PC-3 (cell line): Measurements from ENCODE around the gene P4HB. TPM values are rescaled to one million over a fixed set of nuclear protein-coding genes. Genes with fewer than 3 reads are reported as not detected.

ENCODE experiments used
- ATAC-seq: fragments of 200-7000 bp; cut with Tn5 transposase; 2 replicates; pipeline ENCODE4 v1.9.1; 2020; ENCODE audit warnings: mild to moderate bottlenecking, moderate library complexity
- BruUV-seq: library from RNA; stranded (reverse); fragments of 400-500 nt; replicated peaks from 2 replicates; lab custom pipeline; 2021; lab: Mats Ljungman, UMichigan
- CTCF ChIA-PET: fragments of 300-600 bp; sonication (Branson Sonifier 250); formaldehyde crosslinking; loops from one replicate; lab custom pipeline; 2022; ENCODE audit warnings: antibody characterized with exemption; lab: Charles Lee
- POLR2A ChIA-PET: fragments of 300-600 bp; sonication (Branson Sonifier 250); formaldehyde crosslinking; loops from one replicate; lab custom pipeline; 2022; ENCODE audit warnings: antibody characterized with exemption; ENCODE audit not compliant: unreplicated experiment; lab: Charles Lee
- DNase-seq: peaks from one replicate; pipeline ENCODE4 v3.0.0-alpha.2; 2015
- H2AFZ ChIP-seq: fragments of 300-600 bp; sonication (generic); 2 replicates; pipeline ENCODE4 v1.6.0; 2016; ENCODE audit warnings: antibody characterized with exemption, low read length
- H3F3A ChIP-seq: fragments of 300-600 bp; sonication (generic); one replicate; pipeline ENCODE4 v1.6.0; 2017; ENCODE audit warnings: antibody characterized with exemption, low read length, control low read depth, mild to moderate bottlenecking; ENCODE audit not compliant: unreplicated experiment
- H3K27ac ChIP-seq: fragments of 300-600 bp; sonication (generic); 2 replicates; pipeline ENCODE4 v1.5.1; 2016; ENCODE audit warnings: mild to moderate bottlenecking, low read length
- H3K27me3 ChIP-seq: fragments of 300-600 bp; sonication (generic); 2 replicates; pipeline ENCODE4 v1.6.1; 2016; ENCODE audit warnings: low read length, mixed read lengths
- H3K36me3 ChIP-seq: fragments of 300-600 bp; sonication (generic); 2 replicates; pipeline ENCODE4 v1.6.1; 2016; ENCODE audit warnings: low read depth, mixed run types, low read length, mixed read lengths
- H3K4me1 ChIP-seq: fragments of 300-600 bp; sonication (generic); 2 replicates; pipeline ENCODE4 v1.5.1; 2016; ENCODE audit warnings: low read length; ENCODE audit not compliant: insufficient read depth
- H3K4me2 ChIP-seq: fragments of 300-600 bp; sonication (generic); 2 replicates; pipeline ENCODE4 v1.6.0; 2016; ENCODE audit warnings: low read length
- H3K4me3 ChIP-seq: fragments of 300-600 bp; sonication (generic); 2 replicates; pipeline ENCODE4 v1.5.1; 2016; ENCODE audit warnings: mild to moderate bottlenecking, low read length, mixed read lengths
- H3K79me2 ChIP-seq: fragments of 300-600 bp; sonication (generic); 2 replicates; pipeline ENCODE4 v1.6.1; 2017; ENCODE audit warnings: low read length, mixed read lengths
- H3K9ac ChIP-seq: fragments of 300-600 bp; sonication (generic); 2 replicates; pipeline ENCODE4 v1.6.0; 2016; ENCODE audit warnings: mild to moderate bottlenecking, low read length
- H3K9me2 ChIP-seq: fragments of 300-600 bp; sonication (generic); replicated peaks from 2 replicates; pipeline ENCODE4 v1.6.1; 2016; ENCODE audit warnings: mixed run types, low read length, mixed read lengths
- H3K9me3 ChIP-seq: fragments of 300-600 bp; sonication (generic); 2 replicates; pipeline ENCODE4 v1.6.1; 2016; ENCODE audit warnings: low read length, mixed read lengths
- H4K20me1 ChIP-seq: fragments of 300-600 bp; sonication (generic); 2 replicates; pipeline ENCODE4 v1.6.1; 2016; ENCODE audit warnings: low read length, mixed read lengths
- EZH2 ChIP-seq: fragments of 300-600 bp; sonication (generic); IDR thresholded peaks from one replicate; pipeline ENCODE4 v1.6.1; 2017; ENCODE audit warnings: antibody characterized with exemption, mild to moderate bottlenecking, low read length; ENCODE audit not compliant: unreplicated experiment
- EZH2phosphoT487 ChIP-seq: fragments of 300-600 bp; sonication (generic); IDR thresholded peaks from 2 replicates; pipeline ENCODE4 v1.6.1; 2018; ENCODE audit warnings: mild to moderate bottlenecking, antibody characterized with exemption, low read length, borderline replicate concordance
- intact Hi-C: fragments of 100-400 bp; cut with micrococcal nuclease; formaldehyde crosslinking; loops from 2 replicates; pipeline ENCODE4 v1.9.0; 2023
- total RNA-seq: library from RNA; depleted of rRNA; stranded (reverse); fragments of >200 nt; gene quantifications from 2 replicates; pipeline ENCODE4 v1.2.3, GENCODE V29; 2014
- TF ChIP-seq, protein P1 (sequence below): fragments of 300-600 bp; sonication (generic); conservative IDR thresholded peaks from 2 replicates; pipeline ENCODE4 v1.5.1; 2017; ENCODE audit warnings: antibody characterized with exemption, low read depth, mild to moderate bottlenecking, low read length

The P4HB gene
- total RNA-seq, 1 experiment from 2014 or later: 1,089 TPM

- Histone ChIP-seq H3K9me2 (no peaks in the 10 kb centered on the region), H3K36me3 (no peaks in the 10 kb centered on the region), H4K20me1 (no peaks in the 10 kb centered on the region), H3K9ac (no peak overlapping the region), H3K27ac (no peak overlapping the region), H3F3A (no peaks in the 10 kb centered on the region), H3K27me3 (no peaks in the 10 kb centered on the region), H3K4me2 (no peak overlapping the region), H3K79me2 (no peaks in the 10 kb centered on the region), H3K4me3 (no peak overlapping the region), H3K9me3 (no peaks in the 10 kb centered on the region), H3K4me1 (0 out of 2 replicates have a peak, but pooled peaks cover 4% of the 10 kb centered on the region), H2AFZ (no peak overlapping the region)
- intact Hi-C loops: no loop called here
- ChIA-PET POLR2A (no interaction called here), CTCF (no interaction called here)
- ATAC-seq (no peak), DNase-seq (no peak)
- TF ChIP-seq, protein P1, sequence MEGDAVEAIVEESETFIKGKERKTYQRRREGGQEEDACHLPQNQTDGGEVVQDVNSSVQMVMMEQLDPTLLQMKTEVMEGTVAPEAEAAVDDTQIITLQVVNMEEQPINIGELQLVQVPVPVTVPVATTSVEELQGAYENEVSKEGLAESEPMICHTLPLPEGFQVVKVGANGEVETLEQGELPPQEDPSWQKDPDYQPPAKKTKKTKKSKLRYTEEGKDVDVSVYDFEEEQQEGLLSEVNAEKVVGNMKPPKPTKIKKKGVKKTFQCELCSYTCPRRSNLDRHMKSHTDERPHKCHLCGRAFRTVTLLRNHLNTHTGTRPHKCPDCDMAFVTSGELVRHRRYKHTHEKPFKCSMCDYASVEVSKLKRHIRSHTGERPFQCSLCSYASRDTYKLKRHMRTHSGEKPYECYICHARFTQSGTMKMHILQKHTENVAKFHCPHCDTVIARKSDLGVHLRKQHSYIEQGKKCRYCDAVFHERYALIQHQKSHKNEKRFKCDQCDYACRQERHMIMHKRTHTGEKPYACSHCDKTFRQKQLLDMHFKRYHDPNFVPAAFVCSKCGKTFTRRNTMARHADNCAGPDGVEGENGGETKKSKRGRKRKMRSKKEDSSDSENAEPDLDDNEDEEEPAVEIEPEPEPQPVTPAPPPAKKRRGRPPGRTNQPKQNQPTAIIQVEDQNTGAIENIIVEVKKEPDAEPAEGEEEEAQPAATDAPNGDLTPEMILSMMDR: no peak
- no peak for TF ChIP-seq EZH2phosphoT487
- TF ChIP-seq EZH2: no peak
- no TSS peak for BruUV-seq
Measured at GRCh38 chr17:81823820-81824550, 36.4 kb downstream of the P4HB start.

GRCh38 chr17:81822996-81823819 lies 37.1 kb downstream of the P4HB start:
- TF ChIP-seq EZH2phosphoT487 (no peak), EZH2 (no peak)
- TF ChIP-seq, protein P1: no peak
- no peaks in the 10 kb centered on the region for H3K9me3 ChIP-seq
- H3K9ac ChIP-seq: no peak overlapping the region
- no peaks in the 10 kb centered on the region for H3K36me3 ChIP-seq
- no TSS peak for BruUV-seq
- CTCF ChIA-PET: no interaction called here
- H3K27ac ChIP-seq: no peak overlapping the region
- intact Hi-C loops: no loop called here
- no peaks in the 10 kb centered on the region for H4K20me1 ChIP-seq
- H3K4me1 ChIP-seq: 0 out of 2 replicates have a peak, but pooled peaks cover 4% of the 10 kb centered on the region
- DNase-seq (no peak), ATAC-seq (no peak)
- no peak overlapping the region for H3K4me3 ChIP-seq
- POLR2A ChIA-PET: no interaction called here
- H3K9me2 ChIP-seq: no peaks in the 10 kb centered on the region
- no peak overlapping the region for H2AFZ ChIP-seq
- no peak overlapping the region for H3K4me2 ChIP-seq
- no peaks in the 10 kb centered on the region for H3F3A ChIP-seq
- no peaks in the 10 kb centered on the region for H3K27me3 ChIP-seq
- H3K79me2 ChIP-seq: no peaks in the 10 kb centered on the region
